ENCODE measurements around the gene PARVG. TPM values are rescaled to one million over a fixed set of nuclear protein-coding genes. Genes with fewer than 3 reads are reported as not detected.
A peak's percentile ranks its signal among the peaks of the same experiment; 100 is the strongest.

Gene PARVG
- total and polyA plus RNA-seq, 2 of the 8 experiments (the other 6 are each of a cell fraction or from before 2014, with no cell fraction given), result 0.37 to 1.5 TPM

DNA sequence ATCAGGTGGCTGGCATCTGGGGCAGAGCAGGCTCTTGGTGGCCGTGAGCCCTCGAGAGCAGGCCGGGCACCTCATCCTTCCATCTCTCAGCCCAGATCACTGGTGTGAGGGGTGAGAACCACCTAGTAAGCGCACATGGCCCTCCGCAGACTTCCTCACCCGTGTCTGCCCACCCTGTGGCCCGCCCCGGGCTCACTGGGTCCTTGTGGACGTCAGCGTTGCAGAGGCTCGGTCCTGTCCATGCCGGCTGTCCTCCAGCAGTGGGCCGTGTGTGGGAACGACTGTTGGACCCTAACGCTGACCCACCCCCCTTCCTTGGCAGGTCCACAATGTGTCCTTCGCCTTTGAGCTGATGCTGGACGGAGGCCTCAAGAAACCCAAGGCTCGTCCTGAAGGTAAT is 17.2 kb upstream of the PARVG start:
- no peak for FAIRE-seq
- H4K8ac ChIP-seq (ENCODE audit: extremely low read depth, insufficient read depth, low read length), result no peak overlapping the region
- H3K14ac ChIP-seq (ENCODE audit: insufficient read length), result no peak overlapping the region
- DNase-seq (ENCODE audit: low read depth in 1 of 2, low spot score in 2 of 2), result no peak
- 0 out of 2 replicates have a peak overlapping the region, but pooled peaks have one; percentile 32 for H3K18ac ChIP-seq (ENCODE audit: extremely low read depth, low read length)
- peaks cover 0 to 10% (median 3%) of the 10 kb centered on the region in 4 experiments; a peak in 4 of 7 replicates for H3K4me1 ChIP-seq (replicated peaks in 1 of 4; ENCODE audit: control insufficient read depth in 3 of 4, insufficient read depth in 4 of 4, low read length in 3 of 4)
- CTCF ChIA-PET (ENCODE audit: partially characterized antibody), result interaction anchor here (0.6 to 1.6 kb wide), 4 partner anchors 17 to 255 kb away, joined by 3 to 4 read pairs (median 3); partner anchors contain the start of gene PARVG
- no peaks in the 10 kb centered on the region for H3K79me2 ChIP-seq (ENCODE audit: control insufficient read depth in 1 of 2, insufficient read depth in 2 of 2, low read length in 2 of 2)
- H3K9me3 ChIP-seq (ENCODE audit: insufficient read depth in 2 of 2, low read depth in 1 of 2, low read length in 1 of 2), result no peaks in the 10 kb centered on the region
- peak overlapping the region; percentile 4 for H4K5ac ChIP-seq (ENCODE audit: insufficient read length, low read depth, low read length)
- H2AFZ ChIP-seq (ENCODE audit: low read length), result no peak overlapping the region
- H2BK20ac ChIP-seq (ENCODE audit: low read length), result no peak overlapping the region
- no peak overlapping the region for H3K56ac ChIP-seq (replicated peaks; ENCODE audit: insufficient read length, low read depth, low read length)
- 87% methylated on average over 15 of the region's 18 CpGs; no CpG with 5 or more reads in 1 of the 2 experiments for WGBS, 2 experiments (ENCODE audit: extremely low coverage in 1 of 2, insufficient coverage in 1 of 2, insufficient read length in 1 of 2, insufficient replicate concordance in 2 of 2, low coverage in 1 of 2, low lambda C conversion rate in 2 of 2, missing lambda C conversion rate in 1 of 2)
- POLR2A ChIA-PET (ENCODE audit: partially characterized antibody), result interaction anchor here (0.8 to 1.3 kb wide), 2 partner anchors 9 to 10 kb away, joined by 3 to 5 read pairs; no protein-coding TSS in a partner anchor
- peak overlapping the region; percentile 86; the same call in 1 of the 2 replicates for H2AK5ac ChIP-seq (ENCODE audit: low read depth, low read length)
- H4K20me1 ChIP-seq (replicated peaks in 1 of 2; ENCODE audit: control insufficient read depth in 1 of 2, insufficient read depth in 2 of 2, low read length in 2 of 2), result no peaks in the 10 kb centered on the region
- H3K4me3 ChIP-seq (ENCODE audit: extremely low read depth in 1 of 4, insufficient read depth in 2 of 4, low read depth in 3 of 4, low read length in 4 of 4), result no peak overlapping the region
- no peak overlapping the region for H3K9ac ChIP-seq (replicated peaks in 1 of 4; ENCODE audit: extremely low read depth in 1 of 4, low read depth in 3 of 4, low read length in 3 of 4)
- H2BK15ac ChIP-seq (ENCODE audit: low read length), result no peak overlapping the region
- H3K4ac ChIP-seq (replicated peaks; ENCODE audit: insufficient read length, low read depth, low read length), result no peak overlapping the region
- no peaks in the 10 kb centered on the region for H3K36me3 ChIP-seq (ENCODE audit: control insufficient read depth in 2 of 4, insufficient read depth in 4 of 4, low read length in 3 of 4)
- no peak overlapping the region for H4K91ac ChIP-seq (replicated peaks; ENCODE audit: insufficient read length, low read length)
- H3K23ac ChIP-seq (ENCODE audit: insufficient read length), result no peak overlapping the region
- H3K27me3 ChIP-seq (replicated peaks in 1 of 4; ENCODE audit: control insufficient read depth in 3 of 4, extremely low read depth in 1 of 4, insufficient read depth in 3 of 4, low read length in 3 of 4), result no peaks in the 10 kb centered on the region
- H3K4me2 ChIP-seq (ENCODE audit: insufficient read depth in 1 of 2, low read depth in 2 of 2, low read length in 2 of 2), result no peak overlapping the region
- H3K23me2 ChIP-seq (ENCODE audit: low read depth, low read length), result no peaks in the 10 kb centered on the region
- H2BK120ac ChIP-seq (replicated peaks; ENCODE audit: low read depth, low read length), result no peak overlapping the region
- H3K27ac ChIP-seq (ENCODE audit: low read depth, low read length), result no peak overlapping the region
- no peaks in the 10 kb centered on the region for H3K79me1 ChIP-seq (ENCODE audit: low read depth, low read length)
- peak overlapping the region; percentile 52; the same call in 1 of the 2 replicates for H2BK5ac ChIP-seq (ENCODE audit: low read depth, low read length)
- H2BK12ac ChIP-seq (ENCODE audit: low read depth, low read length), result peak overlapping the region; percentile 39; the same call in 1 of the 2 replicates
- TF ChIP-seq RFX5 (IDR thresholded peaks at IDR 0.05; ENCODE audit: borderline replicate concordance, low read depth, low read length) (no peak), CHD1 (IDR thresholded peaks at IDR 0.05; ENCODE audit: low read depth, low read length) (no peak), TEAD4 (IDR thresholded peaks at IDR 0.05; ENCODE audit: low read depth, low read length) (no peak), SP1 (IDR thresholded peaks at IDR 0.05; ENCODE audit: low read depth, low read length) (no peak), TAF1 (IDR thresholded peaks at IDR 0.05; ENCODE audit: low read depth, low read length) (no peak), SP2 (IDR thresholded peaks at IDR 0.05; ENCODE audit: low read length) (no peak), JUN (IDR thresholded peaks at IDR 0.05; ENCODE audit: low read depth, low read length) (no peak), HDAC6 (IDR thresholded peaks at IDR 0.05; ENCODE audit: low read depth, low read length) (no peak), KDM5A (IDR thresholded peaks at IDR 0.05; ENCODE audit: low read length) (no peak), CHD2 (IDR thresholded peaks at IDR 0.05; ENCODE audit: low read length) (no peak), CEBPB (IDR thresholded peaks at IDR 0.05; ENCODE audit: low read depth, low read length) (no peak), CBX5 (IDR thresholded peaks at IDR 0.05; ENCODE audit: low read depth, low read length) (no peak), TAF7 (optimal IDR thresholded peaks at IDR 0.05; ENCODE audit: borderline replicate concordance, low read depth, low read length) (no peak), PHF8 (conservative IDR thresholded peaks at IDR 0.05; ENCODE audit: low read depth, low read length) (no peak)
